ENCODE data around the gene ZCWPW1.
"Not testable (repeated sequence)": the region's sequence is repeated elsewhere in the genome, so short reads cannot be mapped to it uniquely, and the experiment has no call there.

ZCWPW1 gene

DNA sequence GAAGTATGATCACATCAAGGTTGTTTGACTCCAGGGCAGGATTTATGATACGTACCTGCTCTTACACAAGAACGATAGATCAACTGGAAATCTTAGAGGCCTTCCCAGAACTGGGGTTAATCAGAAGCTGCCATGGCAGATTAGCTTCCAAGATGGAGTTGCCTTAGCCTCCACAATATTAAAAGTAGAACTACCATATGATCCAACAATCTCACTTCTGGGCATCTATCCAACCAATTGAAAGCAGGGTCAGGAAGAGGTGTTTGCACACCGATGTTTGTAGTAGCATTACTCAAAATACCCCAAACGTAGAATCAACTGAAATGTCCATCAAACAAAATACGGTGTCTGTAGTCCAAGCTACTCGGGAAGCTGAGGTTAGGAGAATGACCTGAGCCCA lies 64.0 kb downstream of the ZCWPW1 start:
- H3K4me3 ChIP-seq = no peak overlapping the region
- H3K9me3 ChIP-seq (ENCODE audit: low read depth, low read length) = no peaks in the 10 kb centered on the region
- no peak for DNase-seq (ENCODE audit: low read depth, low spot score)
- no peak overlapping the region for H3K27ac ChIP-seq
- H3K36me3 ChIP-seq (ENCODE audit: insufficient read depth, low read length) = peaks cover 17% of the 10 kb centered on the region
- no peak overlapping the region for H3K9ac ChIP-seq (ENCODE audit: insufficient read length)
- no peak for TF ChIP-seq FOXP2 (optimal IDR thresholded peaks at IDR 0.05; ENCODE audit: control extremely low read depth, extremely low read length, insufficient read depth)
- no peak for TF ChIP-seq EZH2 (IDR thresholded peaks at IDR 0.05)
- TF ChIP-seq POLR2AphosphoS5 (IDR thresholded peaks at IDR 0.05; ENCODE audit: borderline replicate concordance, low read depth, low read length) = no peak

DNA sequence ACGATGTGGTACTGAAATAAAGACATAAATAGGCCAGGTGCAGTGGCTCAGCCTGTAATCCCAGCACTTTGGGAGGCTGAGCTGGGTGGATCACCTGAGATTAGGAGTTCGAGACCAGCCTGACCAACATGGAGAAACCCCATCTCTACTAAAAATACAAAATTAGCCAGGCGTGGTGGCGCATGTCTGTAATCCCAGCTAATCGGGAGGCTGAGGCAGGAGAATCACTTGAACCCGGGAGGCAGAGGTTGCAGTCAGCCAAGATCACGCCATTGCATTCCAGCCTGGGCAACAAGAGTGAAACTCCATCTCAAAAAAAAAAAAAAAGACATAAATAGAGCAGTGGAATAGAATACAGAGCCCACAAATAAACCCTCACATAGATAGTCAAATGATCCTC lies 64.7 kb downstream of the ZCWPW1 start:
- not testable (repeated sequence) for H3K9ac ChIP-seq (ENCODE audit: insufficient read length); DNase-seq (ENCODE audit: low read depth, low spot score)
- peaks cover 24% of the 10 kb centered on the region for H3K36me3 ChIP-seq (ENCODE audit: insufficient read depth, low read length)

DNA sequence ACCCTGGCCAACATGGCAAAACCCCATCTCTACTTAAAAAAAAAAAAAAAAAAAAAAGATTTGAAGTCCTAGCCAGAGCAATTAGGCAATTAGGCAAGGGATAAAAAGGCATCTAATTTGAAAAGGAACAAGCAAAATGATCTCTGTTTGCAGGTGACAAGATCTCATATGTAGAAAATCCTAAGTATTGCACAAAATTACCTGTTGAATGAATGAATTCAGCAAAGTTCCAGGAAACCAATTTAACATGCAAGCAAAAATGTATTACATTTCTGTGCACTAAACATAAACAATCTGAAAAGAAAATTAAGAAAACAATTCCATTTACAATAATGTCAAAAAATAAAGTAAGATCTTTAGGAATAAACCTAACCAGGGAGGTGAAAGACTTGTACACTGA lies 65.4 kb downstream of the ZCWPW1 start:
- Histone ChIP-seq H3K4me3 (no peak overlapping the region), H3K9me3 (ENCODE audit: low read depth, low read length) (no peaks in the 10 kb centered on the region), H3K9ac (ENCODE audit: insufficient read length) (no peak overlapping the region), H3K27ac (no peak overlapping the region), H3K36me3 (ENCODE audit: insufficient read depth, low read length) (peaks cover 25% of the 10 kb centered on the region)
- TF ChIP-seq EZH2 (IDR thresholded peaks at IDR 0.05) = no peak
- no peak for TF ChIP-seq POLR2AphosphoS5 (IDR thresholded peaks at IDR 0.05; ENCODE audit: borderline replicate concordance, low read depth, low read length)
- TF ChIP-seq FOXP2 (optimal IDR thresholded peaks at IDR 0.05; ENCODE audit: control extremely low read depth, extremely low read length, insufficient read depth) = no peak
- no peak for DNase-seq (ENCODE audit: low read depth, low spot score)

More for the DNA sequence above, 64.7 kb downstream of the ZCWPW1 start:
- H3K9me3 ChIP-seq (ENCODE audit: low read depth, low read length); H3K4me3 ChIP-seq; H3K27ac ChIP-seq: not testable (repeated sequence)

DNA sequence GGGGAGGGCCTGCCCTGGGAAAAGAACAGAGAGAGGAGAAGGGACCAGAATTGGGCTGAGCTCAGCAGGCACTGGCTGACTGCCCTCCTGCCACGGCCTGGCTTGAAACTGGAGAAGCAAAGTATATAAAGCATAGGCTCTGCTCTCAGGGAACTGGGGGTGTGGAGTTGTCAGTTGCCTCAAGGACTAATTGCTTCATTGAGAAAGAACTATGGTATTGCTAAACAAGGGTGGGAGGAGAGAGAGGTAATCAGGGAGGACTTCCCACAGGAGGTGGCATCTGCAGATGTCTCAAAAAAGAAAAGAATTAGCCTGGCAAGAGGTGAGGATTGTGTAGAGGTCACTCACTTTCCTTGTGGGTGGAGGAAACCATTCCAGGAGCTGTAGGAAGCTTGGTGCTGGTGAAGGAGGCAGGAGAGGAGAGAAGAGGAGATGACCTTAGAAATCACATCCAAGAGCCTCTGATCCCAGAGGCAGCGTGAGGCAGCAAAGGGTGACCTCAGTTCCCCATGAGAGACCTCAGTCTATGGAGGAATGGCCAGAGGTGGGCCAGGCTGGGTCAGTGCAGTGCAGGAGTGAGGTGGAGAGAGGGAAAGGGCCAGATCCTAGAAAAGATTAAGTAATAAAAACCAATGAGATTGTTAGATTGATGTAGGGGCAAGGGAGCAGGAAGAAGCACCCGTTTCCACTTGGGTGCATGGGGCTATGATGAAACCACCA lies 68.2 kb downstream of the ZCWPW1 start:
- no peak overlapping the region for H3K9ac ChIP-seq (ENCODE audit: insufficient read length)
- H3K9me3 ChIP-seq (ENCODE audit: low read depth, low read length) = no peaks in the 10 kb centered on the region
- DNase-seq (ENCODE audit: low read depth, low spot score) = no peak
- peaks cover 28% of the 10 kb centered on the region for H3K36me3 ChIP-seq (ENCODE audit: insufficient read depth, low read length)
- no peak for TF ChIP-seq POLR2AphosphoS5 (IDR thresholded peaks at IDR 0.05; ENCODE audit: borderline replicate concordance, low read depth, low read length)
- no peak for TF ChIP-seq EZH2 (IDR thresholded peaks at IDR 0.05)
- no peak for TF ChIP-seq FOXP2 (optimal IDR thresholded peaks at IDR 0.05; ENCODE audit: control extremely low read depth, extremely low read length, insufficient read depth)
- no peak overlapping the region for H3K4me3 ChIP-seq
- H3K27ac ChIP-seq = no peak overlapping the region

DNA sequence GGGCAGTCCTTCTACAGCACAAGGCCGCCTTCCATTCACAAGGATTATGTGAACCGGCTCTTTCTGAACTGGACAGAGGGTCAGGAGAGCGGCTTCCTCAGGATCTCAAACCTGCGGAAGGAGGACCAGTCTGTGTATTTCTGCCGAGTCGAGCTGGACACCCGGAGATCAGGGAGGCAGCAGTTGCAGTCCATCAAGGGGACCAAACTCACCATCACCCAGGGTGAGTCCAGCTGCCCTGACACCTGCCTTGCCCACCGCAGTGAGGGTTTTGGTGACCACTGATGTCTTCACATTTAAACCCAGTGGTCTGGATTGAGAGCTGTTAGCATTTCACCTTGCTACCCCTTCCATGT lies 69.7 kb downstream of the ZCWPW1 start:
- no peak for TF ChIP-seq EZH2 (IDR thresholded peaks at IDR 0.05)
- no peak for TF ChIP-seq FOXP2 (optimal IDR thresholded peaks at IDR 0.05; ENCODE audit: control extremely low read depth, extremely low read length, insufficient read depth)
- no peak for TF ChIP-seq POLR2AphosphoS5 (IDR thresholded peaks at IDR 0.05; ENCODE audit: borderline replicate concordance, low read depth, low read length)
- no peak overlapping the region for H3K4me3 ChIP-seq
- H3K9ac ChIP-seq (ENCODE audit: insufficient read length) = no peak overlapping the region
- peaks cover 28% of the 10 kb centered on the region for H3K36me3 ChIP-seq (ENCODE audit: insufficient read depth, low read length)
- no peaks in the 10 kb centered on the region for H3K9me3 ChIP-seq (ENCODE audit: low read depth, low read length)
- DNase-seq (ENCODE audit: low read depth, low spot score) = no peak
- no peak overlapping the region for H3K27ac ChIP-seq

DNA sequence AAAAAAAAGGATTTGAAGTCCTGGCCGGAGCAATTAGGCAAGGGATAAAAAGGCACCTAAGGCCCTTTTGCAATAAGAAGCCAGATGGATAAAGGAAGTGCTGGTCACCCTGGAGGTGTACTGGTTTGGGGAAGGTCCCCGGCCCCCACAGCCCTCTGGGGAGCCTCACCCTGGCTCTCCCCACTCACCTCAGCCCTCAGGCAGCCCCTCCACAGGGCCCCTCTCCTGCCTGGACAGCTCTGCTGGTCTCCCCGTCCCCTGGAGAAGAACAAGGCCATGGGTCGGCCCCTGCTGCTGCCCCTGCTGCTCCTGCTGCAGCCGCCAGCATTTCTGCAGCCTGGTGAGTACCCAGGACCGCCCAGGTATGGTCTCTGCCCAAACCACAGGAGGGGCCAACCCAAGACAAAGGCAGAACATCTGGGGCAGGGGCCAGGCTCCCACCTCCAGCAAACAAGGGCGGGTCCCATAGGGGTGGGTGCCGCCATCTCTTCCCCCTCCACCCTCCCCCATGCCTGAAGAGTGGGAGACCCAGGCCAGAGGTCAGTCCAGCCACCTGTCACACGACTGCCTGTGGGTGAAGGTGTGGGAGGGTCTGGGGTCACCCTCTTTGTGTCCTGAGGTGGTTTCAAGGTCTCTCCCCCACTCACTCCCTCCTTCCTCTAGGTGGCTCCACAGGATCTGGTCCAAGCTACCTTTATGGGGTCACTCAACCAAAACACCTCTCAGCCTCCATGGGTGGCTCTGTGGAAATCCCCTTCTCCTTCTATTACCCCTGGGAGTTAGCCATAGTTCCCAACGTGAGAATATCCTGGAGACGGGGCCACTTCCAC lies 70.3 kb downstream of the ZCWPW1 start, which contains the start of gene PILRB:
Gene PILRB, plus strand, starts transcription at position 91 of the 830 bp plus-strand sequence. Its CDS starts 186 bp downstream, at position 277.
- Histone ChIP-seq H3K9me3 (ENCODE audit: low read depth, low read length) (no peaks in the 10 kb centered on the region), H3K9ac (ENCODE audit: insufficient read length) (no peak within 1 kb of the TSS), H3K4me3 (no peak within 1 kb of the TSS), H3K36me3 (ENCODE audit: insufficient read depth, low read length) (peaks cover 31% of the 10 kb centered on the region), H3K27ac (no peak within 1 kb of the TSS)
- no peak for DNase-seq (ENCODE audit: low read depth, low spot score)
- TF ChIP-seq POLR2AphosphoS5 (IDR thresholded peaks at IDR 0.05; ENCODE audit: borderline replicate concordance, low read depth, low read length) = no peak
- no peak for TF ChIP-seq FOXP2 (optimal IDR thresholded peaks at IDR 0.05; ENCODE audit: control extremely low read depth, extremely low read length, insufficient read depth)
- no peak for TF ChIP-seq EZH2 (IDR thresholded peaks at IDR 0.05)

DNA sequence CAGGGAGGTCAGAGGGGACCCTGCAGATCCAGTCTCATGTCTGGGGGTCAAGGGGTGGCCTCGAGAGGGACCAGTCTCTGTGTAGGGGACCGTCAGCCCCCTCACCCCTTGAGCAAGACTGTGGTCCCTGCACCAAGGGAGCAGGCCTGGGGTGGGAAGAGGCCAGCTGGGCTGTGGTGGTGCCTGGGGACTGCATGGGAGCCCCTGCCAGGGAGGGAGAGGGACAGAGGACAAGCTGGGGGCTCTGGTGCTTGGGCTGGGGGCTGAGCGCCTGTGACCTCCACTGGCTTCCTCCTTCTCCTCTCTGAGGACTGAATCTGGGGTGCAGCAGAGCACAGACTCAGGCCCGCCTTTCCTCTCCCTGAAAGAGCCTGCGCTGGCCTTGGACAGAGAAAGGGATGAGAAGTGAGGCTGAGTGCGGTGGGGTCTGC lies 71.4 kb downstream of the ZCWPW1 start:
- Histone ChIP-seq H3K9me3 (ENCODE audit: low read depth, low read length) (no peaks in the 10 kb centered on the region), H3K4me3 (no peak overlapping the region), H3K9ac (ENCODE audit: insufficient read length) (no peak overlapping the region), H3K36me3 (ENCODE audit: insufficient read depth, low read length) (peaks cover 28% of the 10 kb centered on the region), H3K27ac (no peak overlapping the region)
- no peak for TF ChIP-seq FOXP2 (optimal IDR thresholded peaks at IDR 0.05; ENCODE audit: control extremely low read depth, extremely low read length, insufficient read depth)
- no peak for TF ChIP-seq POLR2AphosphoS5 (IDR thresholded peaks at IDR 0.05; ENCODE audit: borderline replicate concordance, low read depth, low read length)
- TF ChIP-seq EZH2 (IDR thresholded peaks at IDR 0.05) = no peak
- DNase-seq (ENCODE audit: low read depth, low spot score) = no peak

DNA sequence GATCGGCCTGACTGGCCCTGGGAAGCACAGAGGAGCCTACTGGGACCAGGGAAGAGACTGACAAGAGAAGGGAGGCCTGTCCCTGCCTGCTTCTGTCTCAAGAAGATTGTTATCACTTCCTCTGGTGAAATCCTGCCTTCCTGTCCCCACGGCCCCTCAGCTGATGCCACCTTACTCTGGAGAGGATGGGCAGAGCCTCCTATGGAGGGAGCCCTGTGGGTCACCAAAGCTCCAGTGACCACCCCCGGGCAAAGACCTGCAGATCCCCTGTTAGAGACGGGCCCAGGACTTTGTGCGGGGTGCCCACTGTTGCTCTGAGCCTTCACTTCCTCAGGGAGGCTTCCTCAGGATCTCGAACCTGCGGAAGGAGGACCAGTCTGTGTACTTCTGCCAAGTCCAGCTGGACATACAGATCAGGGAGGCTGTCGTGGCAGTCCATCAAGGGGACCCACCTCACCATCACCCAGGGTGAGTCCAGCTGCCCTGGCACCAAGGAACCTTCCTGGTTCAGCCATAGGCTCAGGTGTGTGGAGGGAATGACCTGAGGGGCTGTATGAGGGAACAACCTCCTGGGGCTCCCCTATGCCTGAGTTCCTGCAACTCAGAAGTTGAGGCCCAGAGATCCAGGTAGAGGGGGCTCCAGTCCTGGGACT lies 72.0 kb downstream of the ZCWPW1 start:
- Histone ChIP-seq H3K9ac (ENCODE audit: insufficient read length) (no peak overlapping the region), H3K27ac (no peak overlapping the region), H3K9me3 (ENCODE audit: low read depth, low read length) (no peaks in the 10 kb centered on the region), H3K4me3 (no peak overlapping the region), H3K36me3 (ENCODE audit: insufficient read depth, low read length) (peaks cover 28% of the 10 kb centered on the region)
- TF ChIP-seq FOXP2 (optimal IDR thresholded peaks at IDR 0.05; ENCODE audit: control extremely low read depth, extremely low read length, insufficient read depth) = no peak
- no peak for TF ChIP-seq EZH2 (IDR thresholded peaks at IDR 0.05)
- no peak for TF ChIP-seq POLR2AphosphoS5 (IDR thresholded peaks at IDR 0.05; ENCODE audit: borderline replicate concordance, low read depth, low read length)
- DNase-seq (ENCODE audit: low read depth, low spot score) = no peak

Measured in SK-N-MC (cell line).